SK-N-SH (cell line): ENCODE data around the gene EEF2K. TPM values are rescaled to one million over a fixed set of nuclear protein-coding genes. Genes with fewer than 3 reads are reported as not detected.

Experiments
- CTCF ChIA-PET: fragments of 300-600, 350-600 bp; formaldehyde crosslinking; extraction: SDS; loops from one replicate; lab custom pipeline; 2021; lab: Yijun Ruan, JAX
- POLR2A ChIA-PET: fragments of 350-600 bp; sonication (Branson Sonifier 250); formaldehyde crosslinking; extraction: SDS; loops from one replicate; lab custom pipeline; 2020; ENCODE audit warnings: antibody characterized with exemption, inconsistent platforms; lab: Yijun Ruan, JAX
- DNase-seq: peaks from one replicate; pipeline ENCODE4 v3.0.0; 2012
- H2AFZ ChIP-seq: fragments of 200-600 bp; sonication (generic); 2 replicates; pipeline ENCODE4 v1.8.1; 2016; ENCODE audit warnings: antibody characterized with exemption, mild to moderate bottlenecking, low read depth
- H3F3A ChIP-seq: fragments of 200-600 bp; sonication (generic); replicated peaks from 2 replicates; pipeline ENCODE3; 2016; ENCODE audit warnings: antibody characterized with exemption, mild to moderate bottlenecking; ENCODE audit not compliant: insufficient read depth
- H3K27ac ChIP-seq, 2 experiments: fragments of 200-500 bp in 1 of 2; fragments of 200-600 bp in 1 of 2; sonication (Bioruptor generic) in 1 of 2; sonication (generic), shearing (Covaris generic) in 1 of 2; 2 replicates each; pipeline versions ENCODE4 v1.5.1 to v1.6.1; 2014 to 2016; ENCODE audit warnings: low read depth in 2 of 2, inconsistent platforms in 1 of 2, low read length in 1 of 2, mild to moderate bottlenecking in 1 of 2, mixed read lengths in 1 of 2
- H3K27me3 ChIP-seq: fragments of 200-600 bp; sonication (generic), shearing (Covaris generic); 2 replicates; pipeline ENCODE4 v1.6.1; 2016; ENCODE audit warnings: mixed run types; ENCODE audit not compliant: insufficient read depth
- H3K36me3 ChIP-seq, 2 experiments: fragments of 200-500 bp in 1 of 2; fragments of 200-600 bp in 1 of 2; sonication (Bioruptor generic) in 1 of 2; sonication (generic) in 1 of 2; replicated peaks in 1 of 2; 2 replicates each; pipeline versions ENCODE3 to v1.5.1; 2014 to 2016; ENCODE audit warnings: low read length in 1 of 2, mild to moderate bottlenecking in 1 of 2; ENCODE audit not compliant: insufficient read depth in 2 of 2, control insufficient read depth in 1 of 2
- H3K4me1 ChIP-seq, 2 experiments: fragments of 200-500 bp in 1 of 2; fragments of 200-600 bp in 1 of 2; sonication (Bioruptor generic) in 1 of 2; sonication (generic), shearing (Covaris generic) in 1 of 2; 2 replicates each; pipeline versions ENCODE4 v1.5.1 to v1.6.1; 2014 to 2016; ENCODE audit warnings: low read depth in 1 of 2, low read length in 1 of 2, mixed run types in 1 of 2; ENCODE audit not compliant: insufficient read depth in 2 of 2, control insufficient read depth in 1 of 2
- H3K4me2 ChIP-seq: fragments of 200-600 bp; sonication (generic), shearing (Covaris generic); 2 replicates; pipeline ENCODE4 v1.6.1; 2017; ENCODE audit warnings: mixed run types
- H3K4me3 ChIP-seq, 2 experiments: fragments of 200-500 bp in 1 of 2; fragments of 200-600 bp in 1 of 2; sonication (Bioruptor generic) in 1 of 2; sonication (generic), shearing (Covaris generic) in 1 of 2; 2 replicates each; pipeline versions ENCODE4 v1.5.1 to v1.8.1; 2014 to 2016; ENCODE audit warnings: low read depth in 2 of 2, inconsistent platforms in 1 of 2, low read length in 1 of 2, mild to moderate bottlenecking in 1 of 2, mixed read lengths in 1 of 2, moderate library complexity in 1 of 2
- H3K79me2 ChIP-seq: fragments of 200-600 bp; sonication (generic); 2 replicates; pipeline ENCODE4 v1.8.1; 2017; ENCODE audit warnings: mild to moderate bottlenecking; ENCODE audit not compliant: insufficient read depth
- H3K9ac ChIP-seq: fragments of 200-600 bp; sonication (generic); 2 replicates; pipeline ENCODE4 v1.6.1; 2017; ENCODE audit warnings: mixed run types
- H3K9me2 ChIP-seq: fragments of 200-600 bp; sonication (generic); 2 replicates; pipeline ENCODE4 v1.6.1; 2017; ENCODE audit warnings: mixed run types
- H3K9me3 ChIP-seq: fragments of 200-600 bp; sonication (generic); 2 replicates; pipeline ENCODE4 v1.6.1; 2017; ENCODE audit warnings: mixed run types, mild to moderate bottlenecking, moderate library complexity
- H4K20me1 ChIP-seq: fragments of 200-600 bp; sonication (generic); 2 replicates; pipeline ENCODE4 v1.6.1; 2017; ENCODE audit warnings: mild to moderate bottlenecking, mixed run types; ENCODE audit not compliant: insufficient read depth
- CTCF ChIP-seq: fragments of 200-600 bp; sonication (generic); IDR thresholded peaks from 2 replicates; pipeline ENCODE4 v1.6.1; 2017; ENCODE audit warnings: antibody characterized with exemption, mild to moderate bottlenecking, moderate library complexity
- ELF1 ChIP-seq: IDR thresholded peaks from 2 replicates; pipeline ENCODE4 v1.4.0; 2012
- FOXM1 ChIP-seq: IDR thresholded peaks from 2 replicates; pipeline ENCODE4 v1.4.0; 2012; ENCODE audit warnings: low read depth, mild to moderate bottlenecking
- MEF2A ChIP-seq: IDR thresholded peaks from 2 replicates; pipeline ENCODE4 v1.4.0; 2012; ENCODE audit warnings: low read depth, borderline replicate concordance
- RAD21 ChIP-seq: IDR thresholded peaks from 2 replicates; pipeline ENCODE4 v1.6.1; 2012; ENCODE audit warnings: mild to moderate bottlenecking, low read length
- RCOR1 ChIP-seq: fragments of 150-350 bp; IDR thresholded peaks from 2 replicates; pipeline ENCODE4 v1.6.1; 2017; ENCODE audit warnings: antibody characterized with exemption, low read length
- REST ChIP-seq: IDR thresholded peaks from 2 replicates; pipeline ENCODE4 v1.6.1; 2012; ENCODE audit warnings: mild to moderate bottlenecking, low read depth, low read length, moderate library complexity
- WGBS: methylation state at CpG from one replicate; pipeline ENCODE4 v1.1.6; 2017; ENCODE audit warnings: low lambda C conversion rate; 5-methylcytosine and 5-hydroxymethylcytosine counted together
- polyA plus RNA-seq, 3 experiments: library from polyadenylated mRNA; depleted of rRNA; stranded (reverse); fragments of >200 nt; gene quantifications; 2 replicates each; pipeline ENCODE4 v1.2.3, GENCODE V29; 2012

EEF2K gene
- polyA plus RNA-seq, 1 of the 3 experiments (the other 2 are of a cell fraction), result 8.0 TPM

- H3K27me3 ChIP-seq, result no peaks in the 10 kb centered on the region
- peaks cover 4% of the 10 kb centered on the region for H3F3A ChIP-seq
- no peak overlapping the region for H3K4me2 ChIP-seq
- H3K36me3 ChIP-seq, result no peaks in the 10 kb centered on the region
- WGBS, result 45% methylated on average over 2 of the region's 5 CpGs
- H4K20me1 ChIP-seq, result no peaks in the 10 kb centered on the region
- TF ChIP-seq MEF2A, result no peak
- no peak for TF ChIP-seq FOXM1
- no peak for TF ChIP-seq REST
- TF ChIP-seq CTCF, result no peak
- no peak for TF ChIP-seq RCOR1
- no peak overlapping the region for H2AFZ ChIP-seq
- no peaks in the 10 kb centered on the region for H3K9me3 ChIP-seq
- no peak for DNase-seq
- H3K9ac ChIP-seq, result no peak overlapping the region
- H3K4me1 ChIP-seq, result no peaks in the 10 kb centered on the region
- no peak overlapping the region for H3K27ac ChIP-seq
- H3K79me2 ChIP-seq, result no peaks in the 10 kb centered on the region
- ChIA-PET CTCF (interaction anchor here (1.0 to 2.1 kb wide), 3 partner anchors 9 to 179 kb away, joined by 3 to 6 read pairs (median 4); no protein-coding TSS in a partner anchor), POLR2A (no interaction called here)
- no peak overlapping the region for H3K4me3 ChIP-seq
- H3K9me2 ChIP-seq, result no peaks in the 10 kb centered on the region
Measured at GRCh38 chr16:22183335-22183734, 22.7 kb upstream of the EEF2K start.

- Histone ChIP-seq H3K27ac (no peak overlapping the region), H3K9me2 (no peaks in the 10 kb centered on the region), H3K4me1 (peaks cover 0 to 6% of the 10 kb centered on the region in 2 experiments; a peak in 1 of 4 replicates), H2AFZ (no peak overlapping the region), H3K9me3 (no peaks in the 10 kb centered on the region), H3F3A (peaks cover 6% of the 10 kb centered on the region), H3K36me3 (no peaks in the 10 kb centered on the region), H3K4me3 (no peak overlapping the region), H3K79me2 (no peaks in the 10 kb centered on the region), H3K27me3 (no peaks in the 10 kb centered on the region), H3K9ac (no peak overlapping the region), H4K20me1 (no peaks in the 10 kb centered on the region), H3K4me2 (no peak overlapping the region)
- WGBS, result 67% methylated on average over 11 of the region's 11 CpGs
- peak; percentile 52 for DNase-seq
- ChIA-PET CTCF (interaction anchor here (1.0 to 2.1 kb wide), 3 partner anchors 8 to 106 kb away, joined by 3 to 6 read pairs (median 4); no protein-coding TSS in a partner anchor), POLR2A (no interaction called here)
- TF ChIP-seq CTCF (peak; percentile 34; the same call in 1 of the 2 replicates), ELF1 (no peak), RAD21 (0 out of 2 replicates have a peak, but pooled peaks have one; percentile 6)
Measured at GRCh38 chr16:22183901-22184614, 22.0 kb upstream of the EEF2K start.
